Heart left ventricle (tissue), 16 donors: ENCODE measurements around the gene EDN3. TPM values are rescaled to one million over a fixed set of nuclear protein-coding genes. Genes with fewer than 3 reads are reported as not detected.

Experiments
- ATAC-seq, 4 donors: fragments of 200-7000 bp; cut with Tn5 transposase; one replicate each; pipeline ENCODE4 v1.9.1; 2020 to 2022; ENCODE audit warnings: moderate library complexity in 4 of 4, mild to moderate bottlenecking in 3 of 4, moderate number of reproducible peaks in 1 of 4
- DNase-seq, 5 donors: peaks; one replicate each; pipeline ENCODE4 v3.0.0-alpha.2; 2020
- H3K27ac ChIP-seq, 12 donors: fragments of 200-600 bp; sonication (generic) in 4 of 12; one replicate each; pipeline versions ENCODE4 v1.5.0 to v1.8.0; 2016 to 2022; ENCODE audit warnings: mild to moderate bottlenecking in 2 of 12
- H3K27me3 ChIP-seq, 9 donors: fragments of 200-600 bp; sonication (generic) in 2 of 9; one replicate each; pipeline versions ENCODE4 v1.5.1 to v1.8.0; 2016 to 2022; ENCODE audit warnings: mild to moderate bottlenecking in 3 of 9
- H3K36me3 ChIP-seq, 9 donors: fragments of 200-600 bp; sonication (generic) in 2 of 9; one replicate each; pipeline versions ENCODE4 v1.5.0 to v1.8.0; 2018 to 2022; ENCODE audit warnings: mild to moderate bottlenecking in 2 of 9
- H3K4me1 ChIP-seq, 12 donors: fragments of 200-600 bp; sonication (generic) in 4 of 12; one replicate each; pipeline versions ENCODE4 v1.5.0 to v1.8.0; 2016 to 2022; ENCODE audit warnings: mild to moderate bottlenecking in 3 of 12
- H3K4me3 ChIP-seq, 12 donors: fragments of 200-600 bp; sonication (generic) in 4 of 12; one replicate each; pipeline versions ENCODE4 v1.5.0 to v1.8.0; 2017 to 2022; ENCODE audit warnings: mild to moderate bottlenecking in 9 of 12, moderate library complexity in 4 of 12
- H3K9me3 ChIP-seq, 12 donors: fragments of 200-600 bp; sonication (generic) in 4 of 12; one replicate each; pipeline versions ENCODE4 v1.5.0 to v1.8.0; 2016 to 2022; ENCODE audit warnings: mild to moderate bottlenecking in 1 of 12
- POLR2A ChIP-seq, 2 donors: fragments of 450-650 bp; IDR thresholded peaks; one replicate each; pipeline ENCODE4 v1.6.1; 2017; ENCODE audit warnings: antibody characterized with exemption in 2 of 2, mild to moderate bottlenecking in 2 of 2, moderate library complexity in 2 of 2
- WGBS, 4 donors: extraction: QIAGEN DNeasy Blood & Tissue Kit in 2 of 4; methylation state at CpG; one replicate each; pipeline versions ENCODE4 v1.1.5 to v1.1.7; 2013 to 2018; 5-methylcytosine and 5-hydroxymethylcytosine counted together
- intact Hi-C, 10 donors: fragments of 100-400 bp; cut with DNase I; formaldehyde crosslinking; loops; one replicate each; pipeline versions ENCODE4 v1.11.1 to v1.14.2; 2022
- polyA plus RNA-seq, 2 donors: library from polyadenylated mRNA; stranded (reverse); fragments of 200-250 nt; gene quantifications; one replicate each; pipeline ENCODE4 v1.2.3, GENCODE V29; 2013
- total RNA-seq, 9 donors: library from RNA; depleted of rRNA in 2 of 9; stranded (reverse); fragments of >200 nt in 2 of 9; fragmentation: NEBNext Ultra II Directional in 3 of 9; extraction: Animal tissue kit (Norgen Biotek cat#: 25700) in 3 of 9; gene quantifications; one replicate each; pipeline versions ENCODE4 v1.1.0 to v1.2.4, GENCODE V29; 2016 to 2023
- TF ChIP-seq, protein P1 (sequence below), 12 donors: fragments of 200-600 bp; sonication (generic) in 4 of 12; IDR thresholded peaks; one replicate each; pipeline versions ENCODE4 v1.5.0 to v1.8.0; 2018 to 2022; ENCODE audit warnings: antibody characterized with exemption in 12 of 12, mild to moderate bottlenecking in 5 of 12
- donor health status: ischemic (EF 13 %, LVEDD 7.1; RV severe dilation, severe dysfunction).
- donor health status: healthy with polysubstance abuse.
- donor health status: DM: no; HTN: yes; CAD: no.
- donor health status: DM: no; HTN: no; CAD: no.
- donor health status: ischemic (EF 25% LVEDD 6.9; RV normal size, moderate dysfunction).
- donor health status: ischemic (EF 25% LVEDD 5.7; RV mildly dilated, moderate dysfunction).
- donor health status: healthy.
- donor health status: DM: yes; HTN: yes; CAD: no.
- donor health status: ischemic (EF 35%, LVEDD 5.7; RV mildly dilated, moderate dysfunction).
- donor health status: nonischemic (EF 11% LVEDD 7.7; RV severe dilation, severe dysfunction).
- donor health status: DM: yes; HTN: yes; CAD: no.
- donor health status: PGD.
- donor health status: ischemic (EF 29% LVEDD 5.4; RV normal size, mild dysfunction).
- donor health status: nonischemic (EF 23%, LVEDD 6.1; RV moderate dilation, normal function).

The EDN3 gene
- total and polyA plus RNA-seq, 11 donors, result 0.07 to 0.17 TPM; not detected in 9

DNA sequence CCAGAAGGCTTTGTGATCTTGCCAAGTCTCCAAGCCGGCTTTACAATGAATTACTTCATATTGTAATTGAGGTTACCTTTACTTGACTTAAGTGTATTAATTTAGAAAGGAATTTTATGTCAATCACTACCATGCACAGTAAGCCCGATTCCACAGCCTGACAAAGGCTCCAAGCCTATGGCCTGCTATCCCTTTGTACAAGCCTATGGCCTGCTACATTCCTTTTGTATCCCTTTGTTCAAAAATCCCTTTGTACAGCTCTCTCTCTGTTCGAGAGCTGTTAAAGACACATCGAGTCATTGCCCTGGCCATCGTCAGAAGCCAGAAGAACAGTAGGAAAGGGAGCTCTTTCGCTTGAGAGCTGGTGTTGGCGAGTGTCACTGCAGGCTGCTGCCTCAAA, 2.7 kb upstream of the EDN3 start:
- intact Hi-C loops, result no loop called here
- Histone ChIP-seq H3K4me1 (peaks cover 0 to 10% (median 0%) of the 10 kb centered on the region in 12 donors), H3K9me3 (no peaks in the 10 kb centered on the region), H3K27ac (no peak overlapping the region), H3K4me3 (no peak overlapping the region), H3K36me3 (no peaks in the 10 kb centered on the region), H3K27me3 (peaks cover 14 to 79% (median 46%) of the 10 kb centered on the region in 9 donors)
- DNase-seq (no peak), ATAC-seq (no peak)
- TF ChIP-seq POLR2A (IDR thresholded peaks at IDR 0.05), result no peak
- TF ChIP-seq, protein P1, sequence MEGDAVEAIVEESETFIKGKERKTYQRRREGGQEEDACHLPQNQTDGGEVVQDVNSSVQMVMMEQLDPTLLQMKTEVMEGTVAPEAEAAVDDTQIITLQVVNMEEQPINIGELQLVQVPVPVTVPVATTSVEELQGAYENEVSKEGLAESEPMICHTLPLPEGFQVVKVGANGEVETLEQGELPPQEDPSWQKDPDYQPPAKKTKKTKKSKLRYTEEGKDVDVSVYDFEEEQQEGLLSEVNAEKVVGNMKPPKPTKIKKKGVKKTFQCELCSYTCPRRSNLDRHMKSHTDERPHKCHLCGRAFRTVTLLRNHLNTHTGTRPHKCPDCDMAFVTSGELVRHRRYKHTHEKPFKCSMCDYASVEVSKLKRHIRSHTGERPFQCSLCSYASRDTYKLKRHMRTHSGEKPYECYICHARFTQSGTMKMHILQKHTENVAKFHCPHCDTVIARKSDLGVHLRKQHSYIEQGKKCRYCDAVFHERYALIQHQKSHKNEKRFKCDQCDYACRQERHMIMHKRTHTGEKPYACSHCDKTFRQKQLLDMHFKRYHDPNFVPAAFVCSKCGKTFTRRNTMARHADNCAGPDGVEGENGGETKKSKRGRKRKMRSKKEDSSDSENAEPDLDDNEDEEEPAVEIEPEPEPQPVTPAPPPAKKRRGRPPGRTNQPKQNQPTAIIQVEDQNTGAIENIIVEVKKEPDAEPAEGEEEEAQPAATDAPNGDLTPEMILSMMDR (IDR thresholded peaks at IDR 0.05), result no peak
- WGBS, 4 donors, result 80 to 85% (median 85%) methylated on average over 7 of the region's 7 CpGs

DNA sequence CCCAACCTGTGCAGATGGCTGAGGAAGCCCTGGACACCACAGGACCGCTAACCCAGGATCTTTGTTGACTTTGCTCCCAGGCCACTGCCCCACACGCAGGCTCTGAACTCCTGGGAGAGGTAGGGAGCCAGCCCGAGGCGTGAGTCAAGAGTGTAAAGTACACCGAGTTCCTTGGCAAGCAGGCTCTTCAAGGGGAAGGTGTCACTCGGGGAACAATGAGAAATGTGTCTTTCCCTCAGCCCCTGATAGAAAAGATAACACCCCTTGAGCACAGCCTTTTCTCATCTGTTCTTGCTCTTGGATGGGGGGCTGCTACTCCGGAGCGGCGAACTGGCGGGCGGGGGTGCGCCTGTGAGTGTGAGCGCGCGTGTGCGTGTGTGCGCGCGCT, 472 bp upstream of the EDN3 start:
- 3 to 10% (median 6%) methylated on average over 15 to 19 of the region's 19 CpGs for WGBS, 4 donors
- peaks cover 14 to 80% (median 46%) of the 10 kb centered on the region in 9 donors for H3K27me3 ChIP-seq
- no peak overlapping the region for H3K27ac ChIP-seq
- ATAC-seq, result peak in 1 of 4 donors; percentile 18
- TF ChIP-seq, protein P1 (IDR thresholded peaks at IDR 0.05), result no peak
- TF ChIP-seq POLR2A (IDR thresholded peaks at IDR 0.05), result no peak
- H3K9me3 ChIP-seq, result no peaks in the 10 kb centered on the region
- no peak overlapping the region for H3K4me3 ChIP-seq
- intact Hi-C loops, result no loop called here
- no peaks in the 10 kb centered on the region for H3K36me3 ChIP-seq
- H3K4me1 ChIP-seq, result peaks cover 0 to 10% (median 0%) of the 10 kb centered on the region in 12 donors
- DNase-seq, result no peak

DNA sequence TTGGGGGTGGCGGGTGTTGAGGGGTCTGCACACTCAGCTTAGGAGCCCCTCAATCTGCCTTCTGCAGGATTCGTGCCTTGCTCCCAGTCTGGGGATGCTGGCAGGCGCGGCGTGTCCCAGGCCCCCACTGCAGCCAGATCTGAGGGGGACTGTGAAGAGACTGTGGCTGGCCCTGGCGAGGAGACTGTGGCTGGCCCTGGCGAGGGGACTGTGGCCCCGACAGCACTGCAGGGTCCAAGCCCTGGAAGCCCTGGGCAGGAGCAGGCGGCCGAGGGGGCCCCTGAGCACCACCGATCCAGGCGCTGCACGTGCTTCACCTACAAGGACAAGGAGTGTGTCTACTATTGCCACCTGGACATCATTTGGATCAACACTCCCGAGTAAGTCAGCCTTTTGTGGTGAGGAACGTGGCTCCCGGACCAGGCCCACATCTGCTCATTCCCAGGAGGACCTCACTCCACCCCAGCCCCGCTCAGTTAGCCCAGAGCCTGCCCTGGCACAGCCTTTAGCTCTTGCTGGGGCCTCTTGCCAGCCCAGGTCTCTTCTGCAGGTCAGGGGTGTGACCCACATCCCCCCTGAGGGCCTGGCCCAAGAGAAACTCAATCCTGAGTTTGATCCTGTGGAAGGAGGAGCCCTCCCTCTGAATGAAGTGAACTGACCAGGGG, 1.1 kb downstream of the EDN3 start:
- WGBS, 4 donors, result 66 to 77% (median 72%) methylated on average over 11 to 17 of the region's 17 CpGs
- ATAC-seq (no peak), DNase-seq (no peak)
- TF ChIP-seq, protein P1 (IDR thresholded peaks at IDR 0.05), result no peak
- TF ChIP-seq POLR2A (IDR thresholded peaks at IDR 0.05), result no peak
- Histone ChIP-seq H3K36me3 (no peaks in the 10 kb centered on the region), H3K4me1 (peaks cover 0 to 10% (median 0%) of the 10 kb centered on the region in 12 donors), H3K27me3 (peaks cover 12 to 70% (median 46%) of the 10 kb centered on the region in 9 donors), H3K4me3 (no peak overlapping the region), H3K9me3 (no peaks in the 10 kb centered on the region), H3K27ac (no peak overlapping the region)
- intact Hi-C loops, result no loop called here

DNA sequence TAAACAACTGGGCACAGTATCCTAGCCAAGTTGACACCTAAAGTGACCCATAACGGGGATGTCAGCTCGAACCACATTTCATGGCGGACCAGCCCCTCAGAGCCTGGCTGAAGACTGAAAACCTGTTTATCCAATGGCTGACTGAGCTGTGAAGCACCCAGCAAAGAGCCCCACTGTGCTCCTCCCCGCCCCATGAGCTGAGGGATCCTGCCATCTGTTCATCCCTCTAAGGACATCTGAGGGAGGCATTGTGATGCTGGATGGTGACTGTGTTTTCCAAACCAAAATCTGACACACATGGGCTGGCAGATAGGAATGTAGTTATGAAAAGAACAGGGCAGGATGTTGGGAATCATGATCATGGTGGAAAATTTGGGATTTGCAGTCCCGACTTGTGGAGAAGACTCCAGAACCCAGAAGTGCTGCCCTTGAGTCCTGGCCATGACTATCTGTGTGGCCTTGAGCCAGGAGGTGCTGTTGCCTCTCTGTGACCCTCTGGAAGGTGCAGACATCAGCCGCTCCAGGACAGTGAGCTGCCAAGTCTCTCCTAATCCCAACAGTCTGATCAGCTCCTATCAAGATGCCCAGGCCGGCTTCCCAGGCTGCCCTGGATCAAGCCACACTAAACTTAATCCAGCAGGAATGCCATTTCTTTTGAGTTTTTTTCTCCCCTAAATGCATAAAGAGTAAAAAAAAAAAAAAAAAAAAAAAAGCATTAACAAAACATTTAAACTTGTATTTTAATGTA, 5.7 kb downstream of the EDN3 start:
- 74 to 81% (median 79%) methylated on average over 7 of the region's 7 CpGs for WGBS, 4 donors
- no peaks in the 10 kb centered on the region for H3K9me3 ChIP-seq
- H3K36me3 ChIP-seq, result no peaks in the 10 kb centered on the region
- no peak for DNase-seq
- H3K4me1 ChIP-seq, result no peaks in the 10 kb centered on the region
- TF ChIP-seq, protein P1 (IDR thresholded peaks at IDR 0.05), result no peak
- H3K4me3 ChIP-seq, result no peak overlapping the region
- H3K27ac ChIP-seq, result no peak overlapping the region
- intact Hi-C loops, result no loop called here
- ATAC-seq, result no peak
- H3K27me3 ChIP-seq, result peaks cover 2 to 49% (median 16%) of the 10 kb centered on the region in 9 donors
